Esophagus mucosa (tissue), 1 donor: ENCODE results near the gene PLEKHF1. TPM values are rescaled to one million over a fixed set of nuclear protein-coding genes. Genes with fewer than 3 reads are reported as not detected.

Experiments used
- ATAC-seq: fragments of 200-7000 bp; cut with Tn5 transposase; one replicate; pipeline ENCODE4 v1.9.1; 2020
- total RNA-seq: library from RNA; stranded (reverse); gene quantifications from one replicate; pipeline ENCODE4 v1.2.4, GENCODE V29; 2023
- donor health status: DM: yes; HTN: yes; CAD: no.

PLEKHF1 gene
- total RNA-seq, 1 donor from 2014 or later = 4.4 TPM

DNA sequence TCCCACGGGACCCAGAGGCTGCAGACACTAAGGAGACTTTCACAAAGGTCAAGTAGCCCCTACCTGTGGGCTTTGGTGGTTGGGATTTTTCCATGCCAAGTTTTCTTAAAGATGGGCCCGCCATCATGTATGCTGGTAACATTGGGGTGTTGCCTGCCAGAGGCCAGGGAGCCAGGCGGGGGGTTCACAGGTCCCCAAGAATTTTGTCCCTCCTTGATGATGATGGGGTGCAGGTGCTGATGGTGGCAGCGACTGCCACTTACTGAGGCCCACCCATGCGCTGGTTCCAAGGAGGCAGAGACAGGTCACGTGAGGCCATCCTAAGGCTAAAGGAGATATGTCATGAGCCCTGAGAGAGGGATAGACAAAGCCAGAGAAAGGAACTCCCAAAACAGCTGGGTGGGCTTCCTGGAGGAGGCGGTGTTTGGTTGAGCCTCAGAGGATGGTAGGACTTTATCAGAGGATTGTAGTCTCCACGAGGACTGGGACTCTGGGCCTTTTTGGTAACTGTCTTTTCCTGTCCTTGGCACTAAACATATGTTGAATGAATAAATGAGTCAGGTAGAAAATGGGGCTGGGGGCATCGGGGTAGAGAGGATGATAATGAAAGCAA, 14.4 kb downstream of the PLEKHF1 start:
- ATAC-seq = no peak

DNA sequence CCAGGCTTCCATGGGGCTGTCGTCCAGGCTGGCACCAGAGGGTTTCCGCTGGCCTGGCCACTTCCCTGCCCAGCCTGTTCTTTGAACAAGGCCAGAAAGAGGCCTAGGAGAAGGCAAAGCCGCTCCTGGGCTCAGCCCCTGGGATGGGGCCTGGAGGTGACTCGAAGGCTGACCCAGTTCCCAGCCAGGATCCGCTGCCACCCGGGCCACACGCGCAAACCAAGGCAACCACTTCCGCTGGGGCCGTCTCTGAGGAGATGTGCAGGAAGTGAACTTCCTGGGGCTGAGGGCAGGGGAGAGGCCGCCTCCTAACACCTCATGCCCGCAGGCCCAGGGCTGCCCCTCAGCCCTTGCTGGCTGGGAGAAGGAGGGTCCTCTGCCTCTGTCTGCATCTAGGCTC, 15.2 kb downstream of the PLEKHF1 start:
- ATAC-seq = peak; percentile 34

DNA sequence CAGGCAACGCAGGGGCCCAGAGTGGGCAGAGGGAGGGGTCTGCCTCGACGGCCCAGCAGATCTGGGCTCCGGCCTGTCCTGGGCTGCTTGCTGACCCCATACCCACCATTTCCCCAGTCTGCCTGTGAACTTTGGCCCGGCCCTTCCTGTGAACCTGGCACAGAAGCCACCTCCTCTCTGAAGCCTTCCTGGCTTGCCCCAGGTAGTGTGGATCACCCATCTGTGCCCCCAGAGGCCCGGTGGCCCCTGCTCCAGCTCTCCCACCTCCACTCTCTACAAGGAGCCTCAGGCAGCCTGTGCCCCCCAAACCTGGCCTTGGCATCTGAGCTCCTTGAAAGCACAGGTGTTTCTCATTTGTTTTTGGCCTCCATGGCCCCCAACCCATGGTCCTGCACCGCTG, 15.7 kb downstream of the PLEKHF1 start:
- ATAC-seq = no peak

DNA sequence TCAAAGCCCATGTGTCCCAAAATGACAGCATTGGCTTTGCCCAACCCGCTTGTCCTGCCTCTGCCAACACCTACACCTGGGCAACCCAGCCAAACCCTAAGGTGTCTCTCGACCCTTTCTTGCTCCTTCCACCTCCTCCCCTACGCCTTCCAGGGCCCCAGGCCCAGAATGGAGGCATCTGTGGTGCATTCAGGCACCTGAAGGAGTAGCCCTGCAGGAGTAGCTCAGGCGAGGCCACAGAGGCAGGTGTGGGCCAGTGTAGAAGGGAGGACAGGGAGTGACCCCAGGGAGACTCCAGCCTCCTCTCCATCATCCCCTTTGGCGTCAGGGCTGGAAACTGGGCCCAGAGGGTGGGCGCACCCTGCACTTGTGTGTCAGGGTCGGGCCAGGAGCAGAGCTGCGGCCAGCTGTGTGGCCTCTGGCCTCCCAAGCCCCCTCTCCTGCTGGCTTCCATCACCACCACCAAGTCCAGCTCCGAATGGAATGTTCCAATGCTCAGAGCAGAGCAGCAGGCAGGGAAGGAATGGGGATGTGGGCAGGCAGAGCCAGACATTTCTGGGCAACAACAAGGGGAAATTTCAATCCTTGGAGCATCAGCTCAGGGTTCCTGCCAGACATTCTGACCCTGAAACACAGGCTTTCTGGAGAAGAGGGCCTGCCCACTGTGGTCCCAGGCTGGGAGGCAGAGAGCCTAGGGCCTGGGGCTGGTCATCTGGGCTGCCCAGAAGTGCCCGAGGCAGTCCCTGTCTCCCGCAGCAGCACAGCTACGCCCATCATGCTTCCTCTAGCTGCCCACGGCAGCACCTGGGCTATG, 16.4 kb downstream of the PLEKHF1 start:
- ATAC-seq = no peak

DNA sequence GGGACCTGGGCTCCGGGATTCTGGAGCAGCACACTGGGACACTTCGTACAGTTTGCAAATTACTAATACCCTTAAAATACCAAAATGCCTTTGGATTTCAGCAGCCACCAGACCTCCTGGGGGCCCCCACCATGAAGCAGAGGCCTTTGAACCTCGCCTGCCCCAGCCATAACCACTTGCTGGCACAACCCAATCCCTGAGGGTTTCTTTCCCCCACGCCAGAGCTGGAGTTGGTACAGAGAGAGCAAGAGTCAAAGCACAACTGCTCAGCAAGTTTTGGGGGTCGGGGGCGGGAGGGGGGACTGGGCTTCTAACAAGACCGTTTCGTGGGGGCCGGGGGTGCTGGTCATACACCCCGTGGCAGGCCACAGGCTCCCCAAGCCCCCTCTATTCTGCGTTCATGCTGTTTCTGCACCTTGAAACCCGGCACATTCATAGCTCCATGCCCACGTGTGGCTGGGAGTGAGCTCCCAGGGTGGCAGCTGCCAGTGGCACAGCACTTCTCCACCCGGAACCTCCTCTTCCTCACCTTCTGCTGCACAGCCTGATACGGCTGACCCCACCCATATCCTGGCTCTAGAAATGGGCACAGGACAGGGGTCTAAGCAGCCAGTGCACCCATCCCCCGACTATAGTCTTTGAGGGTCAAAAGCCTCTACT, 17.1 kb downstream of the PLEKHF1 start:
- ATAC-seq = no peak

DNA sequence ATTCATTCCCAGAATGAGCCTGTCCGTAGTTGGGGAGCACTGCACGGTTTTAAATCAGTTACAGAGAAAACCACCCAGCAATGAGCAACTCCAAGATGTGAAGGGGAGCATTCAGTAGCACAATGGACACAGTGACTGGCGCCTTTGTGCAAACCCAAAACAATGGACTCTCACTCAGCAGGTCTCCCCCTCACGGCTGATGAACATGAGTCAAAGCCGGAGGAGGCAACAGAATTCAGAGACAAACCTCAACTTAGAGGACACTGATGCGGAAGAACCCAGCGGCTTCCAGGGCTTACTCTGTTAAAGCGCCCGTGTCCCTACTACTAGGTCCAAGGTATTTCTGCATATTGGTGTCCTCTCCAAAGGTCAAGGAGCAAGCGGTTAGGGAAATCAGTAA, 17.7 kb downstream of the PLEKHF1 start:
- no peak for ATAC-seq

DNA sequence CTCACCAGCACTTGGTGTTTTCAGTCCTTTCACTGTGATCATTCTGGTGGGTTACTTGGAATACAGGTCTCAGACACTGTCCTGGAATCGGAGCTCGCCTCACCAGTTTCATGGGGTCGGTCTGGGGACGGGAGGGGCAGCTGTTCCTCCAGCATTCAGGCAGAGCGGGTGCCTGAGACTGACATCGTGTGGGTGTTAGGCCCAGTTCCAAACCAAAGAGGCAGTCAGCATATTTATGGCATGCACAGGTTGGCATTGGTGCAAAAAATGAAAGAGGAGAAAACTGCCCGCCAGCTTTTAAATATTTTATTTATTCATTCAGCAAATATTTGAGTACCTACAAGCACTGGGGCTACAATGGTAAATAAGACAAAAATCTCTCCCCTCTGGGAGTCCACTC, 20.1 kb downstream of the PLEKHF1 start:
- no peak for ATAC-seq

DNA sequence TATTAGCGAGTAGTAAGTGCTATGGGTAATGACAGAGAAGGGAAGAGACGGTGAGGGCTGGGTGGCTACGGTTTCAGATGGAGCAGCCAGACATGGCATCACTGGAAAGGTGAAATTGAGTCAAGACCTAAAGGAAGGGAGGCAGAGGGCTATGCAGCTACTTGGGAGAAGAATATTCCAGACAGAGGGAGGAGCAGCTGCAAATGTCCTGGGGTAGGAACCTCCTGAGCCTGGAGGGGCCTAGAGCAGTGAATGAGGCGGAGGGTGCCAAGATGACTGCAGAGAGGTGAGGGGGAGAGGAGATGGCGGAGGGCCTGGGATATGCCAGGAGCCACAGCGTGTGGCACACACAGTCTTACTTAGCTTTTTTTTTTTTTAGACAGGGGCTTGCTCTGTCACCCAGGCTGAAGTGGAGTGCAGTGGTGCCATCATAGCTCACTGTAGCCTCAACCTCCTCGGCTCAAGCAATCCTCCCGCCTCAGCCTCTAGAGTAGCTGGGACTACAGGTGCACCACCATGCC, 21.1 kb downstream of the PLEKHF1 start:
- no peak for ATAC-seq

DNA sequence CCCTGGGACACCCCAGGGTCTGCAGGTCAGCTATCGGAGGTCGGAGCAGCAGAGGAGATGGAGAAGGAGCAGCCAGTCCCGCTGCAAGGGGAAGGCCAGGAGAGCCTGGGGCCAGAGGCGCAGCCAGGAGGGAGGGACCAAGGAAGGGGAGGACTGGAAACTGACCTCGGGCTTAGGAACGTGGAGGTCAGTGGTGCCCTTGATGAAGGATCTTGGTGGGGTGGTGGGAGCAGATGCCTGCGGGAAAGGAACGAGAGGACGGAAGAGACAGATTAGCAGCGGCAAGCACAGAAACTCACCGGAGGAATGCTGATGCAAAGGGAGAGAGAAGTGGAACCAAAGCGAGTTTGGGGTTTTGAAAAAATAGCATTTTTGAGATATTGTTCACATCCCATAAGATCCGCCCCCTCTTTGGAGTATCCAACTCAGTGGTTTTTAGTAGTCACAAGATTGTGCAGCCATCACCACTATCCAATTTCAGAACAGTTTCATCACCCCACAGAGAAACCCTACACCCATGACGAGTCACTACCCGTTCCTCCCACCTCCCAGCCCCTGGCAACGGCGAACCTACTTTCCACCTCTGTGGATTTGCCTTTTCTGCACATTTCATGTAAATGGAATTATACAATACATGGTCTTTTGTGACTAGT, 22.1 kb downstream of the PLEKHF1 start:
- ATAC-seq = peak; percentile 35

DNA sequence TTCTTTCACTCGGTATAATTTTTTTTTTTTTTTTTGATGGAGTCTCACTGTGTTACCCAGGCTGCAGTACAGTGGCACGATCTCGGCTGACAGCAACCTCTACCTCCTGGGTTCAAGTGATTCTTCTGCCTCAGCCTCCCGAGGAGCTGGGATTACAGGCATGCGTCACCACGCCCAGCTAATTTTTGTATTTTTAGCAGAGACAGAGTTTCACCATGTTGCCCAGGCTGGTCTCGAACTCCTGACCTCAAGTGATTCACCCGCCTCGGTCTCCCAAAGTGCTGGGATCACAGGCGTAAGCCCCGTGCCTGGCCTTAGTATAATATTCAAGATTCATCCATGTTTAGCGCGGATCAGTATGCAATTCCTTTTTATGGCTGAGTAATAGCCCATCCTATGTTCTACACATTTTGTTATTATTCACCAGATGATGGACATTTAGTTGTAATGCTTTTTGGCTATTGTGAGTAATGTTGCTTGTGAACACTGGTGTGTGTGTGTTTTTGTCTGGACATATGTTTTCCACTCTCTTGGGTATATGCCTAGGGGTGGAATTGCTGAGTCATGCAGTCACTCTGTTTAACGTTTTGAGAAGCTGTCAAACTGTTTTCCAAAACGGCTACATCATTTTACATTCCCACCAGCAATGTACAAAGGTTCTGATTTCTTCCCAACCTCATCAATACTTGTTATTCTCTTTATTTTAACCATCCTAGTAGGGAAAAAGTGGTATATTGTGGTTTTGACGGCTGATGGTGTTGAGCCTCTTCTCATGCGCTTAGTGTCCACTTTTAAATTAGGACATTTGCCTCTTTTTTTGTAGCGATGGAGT, 22.9 kb downstream of the PLEKHF1 start:
- peak; percentile 69 for ATAC-seq

DNA sequence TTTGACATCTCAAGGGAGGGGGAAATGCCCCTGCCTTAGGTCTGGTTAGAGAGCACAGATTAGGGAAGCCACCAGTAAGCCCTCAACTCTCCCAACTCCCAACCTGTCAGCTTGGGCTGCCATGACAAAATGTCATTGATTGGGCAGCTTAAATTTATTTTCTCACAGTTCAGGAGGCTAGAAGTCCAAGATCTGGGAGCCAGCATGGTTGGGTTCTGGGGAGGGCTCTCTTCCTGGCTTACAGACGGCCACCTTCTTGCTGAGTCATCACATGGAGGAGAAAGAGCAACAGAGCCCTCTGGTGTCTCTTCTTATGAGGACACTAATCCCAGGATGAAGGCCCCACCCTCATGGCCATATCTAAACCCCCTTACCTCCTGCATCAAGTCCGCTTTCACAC, 25.6 kb downstream of the PLEKHF1 start:
- ATAC-seq = peak; percentile 64

DNA sequence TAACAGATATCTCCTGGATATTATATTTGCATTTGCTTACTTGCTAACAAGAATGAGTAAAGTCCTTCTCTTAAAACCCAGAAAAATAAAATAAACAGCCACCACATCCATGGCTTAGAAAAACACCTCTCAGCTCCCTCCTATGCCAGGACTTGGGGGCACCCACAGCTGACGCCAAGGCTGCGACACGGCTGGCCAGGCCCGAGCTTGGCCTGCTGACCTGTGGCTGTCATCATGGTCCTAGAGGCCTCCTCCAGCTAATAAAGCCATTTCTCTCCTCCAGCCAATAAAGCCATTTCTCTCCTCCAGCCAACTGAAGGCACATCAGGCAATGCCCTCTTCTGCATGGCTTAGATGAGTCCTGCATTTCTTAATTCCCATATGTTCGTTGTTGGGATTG, 28.9 kb downstream of the PLEKHF1 start:
- no peak for ATAC-seq

DNA sequence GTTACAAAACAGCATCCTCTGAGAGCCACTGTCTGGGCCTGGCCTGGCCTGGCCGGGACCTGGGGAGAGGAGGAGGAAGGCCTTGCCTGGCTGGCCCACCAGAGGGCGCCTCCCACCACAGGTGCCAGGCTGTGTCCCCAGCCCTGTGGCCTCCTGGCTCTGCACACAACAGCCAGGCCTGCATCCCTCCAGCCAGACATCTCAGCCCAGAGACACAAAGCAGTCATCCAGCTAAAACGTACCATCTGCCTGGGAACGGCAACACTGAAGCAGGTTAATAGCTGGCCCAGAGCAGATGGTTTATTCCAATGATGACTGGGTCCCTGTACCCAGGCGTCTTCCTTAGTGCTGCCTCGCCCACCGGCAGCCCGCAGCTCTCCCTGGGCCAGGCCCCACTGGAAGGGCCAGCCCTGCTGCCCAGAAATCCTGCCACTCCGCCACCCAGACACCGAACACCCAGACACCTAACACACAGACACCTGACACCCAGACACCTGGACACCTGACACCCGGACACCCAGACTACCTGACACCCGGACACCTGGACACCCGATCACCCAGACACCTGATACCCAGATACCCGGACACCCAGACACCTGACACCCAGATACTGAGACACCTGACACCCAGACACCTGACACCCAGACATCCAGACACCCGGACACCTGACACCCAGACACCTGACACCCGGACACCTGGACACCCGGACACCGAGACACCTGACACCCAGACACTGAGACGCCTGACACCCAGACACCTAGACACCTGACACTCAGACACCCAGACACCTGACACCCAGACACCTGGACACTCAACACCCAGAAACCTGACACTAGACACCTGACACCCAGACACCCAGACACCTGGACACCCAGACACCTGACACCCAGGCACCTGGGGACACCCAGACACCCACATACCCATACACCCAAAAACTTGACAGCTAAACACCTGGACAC, 29.7 kb downstream of the PLEKHF1 start:
- ATAC-seq = peak; percentile 84

DNA sequence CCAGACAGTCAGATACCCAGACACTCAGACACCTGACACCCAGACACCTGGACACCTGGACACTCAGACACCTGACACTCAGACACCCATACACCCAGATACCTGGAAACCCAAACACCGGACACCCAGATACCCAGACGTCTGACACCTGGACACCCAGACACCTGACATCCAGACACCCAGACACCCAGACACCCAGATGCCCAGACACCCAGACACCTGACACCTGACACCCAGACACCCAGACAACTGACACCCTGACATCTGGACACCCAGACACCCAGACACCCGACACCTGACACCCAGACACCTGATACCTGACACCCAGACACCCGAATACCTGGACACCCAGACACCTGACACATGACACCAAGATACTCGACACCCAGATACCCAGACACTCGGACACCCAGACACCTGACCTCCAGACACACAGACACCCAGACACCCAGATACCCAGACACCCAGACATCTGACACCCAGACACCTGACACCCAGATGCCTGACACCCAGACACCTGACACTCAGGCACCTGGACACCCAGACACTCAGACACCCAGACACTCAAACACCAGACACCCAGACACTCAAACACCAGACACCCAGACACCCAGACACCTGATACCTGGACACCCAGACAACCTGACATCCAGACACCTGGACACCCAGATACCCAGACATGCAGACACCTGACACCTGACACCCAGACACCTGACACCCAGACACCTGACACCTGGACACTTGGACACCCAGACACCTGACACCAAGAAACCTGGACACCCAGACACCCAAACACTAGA, 30.7 kb downstream of the PLEKHF1 start:
- no peak for ATAC-seq

DNA sequence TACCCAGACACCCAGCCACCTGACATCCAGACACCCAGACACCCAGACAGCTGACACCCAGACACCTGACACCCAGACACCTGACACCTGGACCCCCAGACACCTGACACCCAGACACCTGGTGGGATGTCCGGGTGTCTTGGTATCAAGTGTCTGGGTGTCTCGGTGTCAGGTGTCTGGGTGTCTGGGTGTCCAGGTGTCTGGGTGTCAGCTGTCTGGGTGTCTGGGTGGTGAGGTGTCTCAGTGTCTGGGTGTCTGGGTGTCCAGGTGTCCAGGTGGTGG, 31.2 kb downstream of the PLEKHF1 start:
- no peak for ATAC-seq

DNA sequence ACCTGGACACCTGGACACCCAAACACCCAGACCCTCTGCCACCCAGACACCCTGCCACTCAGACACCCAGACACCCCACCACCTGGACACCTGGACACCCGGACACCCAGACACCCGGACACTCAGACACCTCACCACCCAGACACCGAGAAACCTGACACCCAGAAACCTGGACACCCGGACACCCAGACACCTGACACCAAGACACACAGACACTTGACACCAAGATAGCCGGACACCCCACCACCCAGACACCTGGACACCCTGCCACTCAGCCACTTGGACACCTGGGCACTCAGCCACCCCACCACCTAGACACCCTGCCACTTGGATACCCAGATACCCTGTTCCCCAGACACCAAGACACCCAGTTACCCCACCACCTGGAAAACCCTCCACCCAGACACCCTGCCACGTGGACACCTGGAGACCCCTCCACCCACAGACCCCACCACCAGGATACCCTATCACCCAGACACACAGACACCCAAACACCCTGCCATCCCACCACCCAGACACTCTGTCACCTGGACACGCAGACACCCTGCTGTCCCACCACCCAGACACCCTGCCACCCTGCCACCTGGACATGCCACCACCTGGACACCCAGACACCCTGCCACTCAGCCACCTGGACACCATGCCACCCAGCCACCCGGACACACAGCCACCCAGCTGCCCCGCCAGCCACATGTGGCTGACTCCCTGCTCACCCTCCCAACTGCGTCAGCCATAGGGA, 32.4 kb downstream of the PLEKHF1 start:
- ATAC-seq = no peak

DNA sequence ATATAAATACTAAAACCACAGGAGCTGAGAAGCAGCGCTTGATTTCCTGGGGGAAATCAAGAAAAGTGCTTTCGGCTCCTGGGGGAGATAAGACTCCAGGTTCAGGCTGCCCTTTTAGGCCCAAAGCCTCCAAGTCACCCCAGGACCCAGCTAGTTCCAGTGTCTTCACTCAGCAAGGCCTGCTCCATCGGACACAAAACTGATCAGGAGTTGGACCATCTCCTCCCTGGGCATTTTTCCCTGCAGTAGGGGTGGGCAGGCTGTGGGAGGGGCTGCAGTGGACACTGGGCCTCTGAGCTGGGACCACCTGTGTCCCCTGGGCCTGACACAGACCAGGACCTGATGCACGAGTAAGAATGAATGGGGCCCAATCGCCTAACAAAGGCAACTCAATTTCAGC, 34.6 kb downstream of the PLEKHF1 start:
- no peak for ATAC-seq

DNA sequence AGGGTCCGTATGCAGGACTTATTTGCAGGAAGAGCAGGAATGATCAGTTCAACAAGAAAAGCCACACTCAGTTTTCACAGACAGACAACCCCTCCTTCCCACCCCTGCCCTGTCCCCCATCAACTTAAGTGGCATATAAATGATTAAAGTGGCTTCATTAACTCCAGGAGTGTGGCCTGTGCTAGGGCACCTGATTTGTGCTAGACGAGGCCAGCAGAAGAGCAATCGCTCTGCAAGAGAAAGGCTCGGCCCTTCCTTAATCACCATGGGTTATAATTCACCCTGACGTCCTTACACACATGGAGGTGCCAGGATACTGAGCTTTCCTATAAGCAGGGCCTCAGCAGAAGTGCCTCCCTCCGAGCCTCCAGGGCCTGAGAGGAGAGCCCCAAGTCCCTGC, 35.2 kb downstream of the PLEKHF1 start:
- no peak for ATAC-seq

DNA sequence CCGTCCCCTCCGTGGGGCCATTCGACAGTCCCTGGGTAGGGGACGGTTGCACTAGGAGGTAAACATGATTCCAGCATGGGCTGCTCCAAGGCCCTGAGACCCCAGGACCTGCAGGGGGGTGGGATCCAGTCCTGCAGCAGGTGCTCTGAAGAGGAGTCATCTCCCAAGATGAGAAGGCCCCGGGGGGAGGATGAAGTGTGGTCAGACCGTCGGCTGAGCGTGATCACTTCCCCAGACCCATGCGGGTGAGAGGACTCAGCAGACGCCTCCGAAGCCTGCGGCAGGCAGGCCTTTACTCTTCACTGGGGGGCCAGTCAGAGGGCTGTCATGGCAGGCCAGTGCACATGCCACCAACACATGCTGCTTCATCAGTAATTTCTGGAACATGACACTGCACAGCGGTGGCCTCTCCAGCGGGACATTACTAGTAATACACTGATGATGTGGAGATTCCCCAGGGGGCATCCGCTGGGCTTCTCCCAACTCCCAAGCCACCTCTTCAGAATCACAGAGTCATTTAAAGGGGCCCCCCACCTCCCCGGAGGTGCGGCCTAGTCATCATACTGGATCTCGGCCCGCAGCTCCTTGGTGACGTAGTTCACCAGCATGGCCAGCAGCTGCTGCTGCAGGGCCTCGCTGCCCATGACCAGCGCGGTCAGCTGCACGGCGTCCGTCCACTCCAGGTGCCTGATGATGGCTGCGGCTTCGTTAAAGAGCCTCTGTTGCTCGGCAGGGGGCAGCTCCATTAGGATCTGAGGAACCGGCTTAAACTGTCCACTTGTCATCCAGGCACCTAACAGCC, 37.1 kb downstream of the PLEKHF1 start:
- no peak for ATAC-seq
